GM23248 (cell line): Measurements from ENCODE around the gene RGS13. TPM values are rescaled to one million over a fixed set of nuclear protein-coding genes. Genes with fewer than 3 reads are reported as not detected.

Source experiments
- DNase-seq: peaks from one replicate; pipeline ENCODE4 v3.0.0-alpha.2; 2015
- H2AFZ ChIP-seq: fragments of 200-600 bp; sonication (generic); 2 replicates; pipeline ENCODE4 v1.6.1; 2016; ENCODE audit warnings: antibody characterized with exemption
- H3F3A ChIP-seq: fragments of 200-600 bp; sonication (generic); 2 replicates; pipeline ENCODE4 v1.6.1; 2016; ENCODE audit warnings: mild to moderate bottlenecking, antibody characterized with exemption, mixed run types; ENCODE audit not compliant: insufficient read depth
- H3K27ac ChIP-seq: fragments of 200-600 bp; sonication (generic); 2 replicates; pipeline ENCODE4 v1.5.1; 2016; ENCODE audit warnings: mild to moderate bottlenecking
- H3K27me3 ChIP-seq: fragments of 200-600 bp; sonication (generic); replicated peaks from 2 replicates; pipeline ENCODE4 v1.6.1; 2016; ENCODE audit warnings: mild to moderate bottlenecking; ENCODE audit not compliant: insufficient read depth
- H3K36me3 ChIP-seq: fragments of 200-600 bp; sonication (generic); 2 replicates; pipeline ENCODE4 v1.6.1; 2016; ENCODE audit warnings: low read depth, mild to moderate bottlenecking
- H3K4me1 ChIP-seq: fragments of 200-600 bp; sonication (generic); 2 replicates; pipeline ENCODE4 v1.6.1; 2016; ENCODE audit warnings: mild to moderate bottlenecking; ENCODE audit not compliant: insufficient read depth
- H3K4me2 ChIP-seq: fragments of 200-600 bp; sonication (generic); one replicate; pipeline ENCODE4 v1.6.1; 2016; ENCODE audit warnings: mild to moderate bottlenecking; ENCODE audit not compliant: unreplicated experiment
- H3K4me3 ChIP-seq: fragments of 200-600 bp; sonication (generic); 2 replicates; pipeline ENCODE4 v1.5.1; 2016; ENCODE audit warnings: mild to moderate bottlenecking
- H3K79me2 ChIP-seq: fragments of 200-600 bp; sonication (generic); 2 replicates; pipeline ENCODE4 v1.6.1; 2016; ENCODE audit warnings: mild to moderate bottlenecking; ENCODE audit not compliant: insufficient read depth
- H3K9ac ChIP-seq: fragments of 200-600 bp; sonication (generic); 2 replicates; pipeline ENCODE4 v1.6.1; 2016; ENCODE audit warnings: mild to moderate bottlenecking
- H3K9me2 ChIP-seq: fragments of 200-600 bp; sonication (generic); 2 replicates; pipeline ENCODE4 v1.6.1; 2016; ENCODE audit warnings: mixed run types, mild to moderate bottlenecking, moderate library complexity; ENCODE audit not compliant: insufficient read depth
- H3K9me3 ChIP-seq: fragments of 200-600 bp; sonication (generic); one replicate; pipeline ENCODE4 v1.6.1; 2017; ENCODE audit warnings: low read depth
- H4K20me1 ChIP-seq: fragments of 200-600 bp; sonication (generic); 2 replicates; pipeline ENCODE4 v1.6.0; 2016; ENCODE audit not compliant: insufficient read depth
- EZH2 ChIP-seq: fragments of 200-600 bp; sonication (generic); IDR thresholded peaks from 2 replicates; pipeline ENCODE4 v1.6.1; 2018; ENCODE audit warnings: antibody characterized with exemption, mild to moderate bottlenecking; ENCODE audit not compliant: insufficient read depth, poor library complexity, severe bottlenecking
- EZH2phosphoT487 ChIP-seq: fragments of 200-600 bp; sonication (generic); IDR thresholded peaks from 2 replicates; pipeline ENCODE4 v1.6.1; 2018; ENCODE audit warnings: antibody characterized with exemption, moderate library complexity, mild to moderate bottlenecking, low read depth; ENCODE audit not compliant: insufficient read depth
- WGBS, 2 experiments: methylation state at CpG; one replicate each; pipeline ENCODE4 v1.1.6; 2015 to 2017; ENCODE audit warnings: low lambda C conversion rate in 2 of 2, low coverage in 1 of 2; ENCODE audit errors: missing lambda C conversion rate in 2 of 2; 5-methylcytosine and 5-hydroxymethylcytosine counted together
- in situ Hi-C: fragments of 300-500 bp; cut with MboI; formaldehyde crosslinking; loops from 2 replicates; pipeline ENCODE4 v1.15.0; 2020
- polyA plus RNA-seq: library from polyadenylated mRNA; unstranded; fragments of >200 nt; fragmentation: Nextera tagmentation; extraction: Ambion mirVana; gene quantifications from 2 replicates; pipeline ENCODE4 v1.2.1, GENCODE V29; 2016
- total RNA-seq: library from RNA; depleted of rRNA; stranded (reverse); fragments of >200 nt; shearing (Covaris generic); gene quantifications from 2 replicates; pipeline ENCODE4 v1.2.3, GENCODE V29; 2014

RGS13 gene
- total and polyA plus RNA-seq, 2 experiments from 2014 or later, result not detected

- Histone ChIP-seq H3K36me3 (no peaks in the 10 kb centered on the region), H4K20me1 (no peaks in the 10 kb centered on the region), H3K9me2 (no peaks in the 10 kb centered on the region), H3F3A (no peaks in the 10 kb centered on the region), H3K9ac (no peak overlapping the region), H3K27ac (no peak overlapping the region), H3K79me2 (no peaks in the 10 kb centered on the region), H3K4me2 (no peak overlapping the region), H3K4me3 (no peak overlapping the region), H3K9me3 (no peaks in the 10 kb centered on the region), H3K27me3 (no peaks in the 10 kb centered on the region), H3K4me1 (no peaks in the 10 kb centered on the region), H2AFZ (no peak overlapping the region)
- WGBS, 2 experiments, result 86 to 100% methylated on average over 1 of the region's 1 CpG
- TF ChIP-seq EZH2phosphoT487 (no peak), EZH2 (no peak)
- no peak for DNase-seq
- in situ Hi-C loops, result no loop called here
Measured at GRCh38 chr1:192628396-192629057, 7.4 kb upstream of the RGS13 start.

- H2AFZ ChIP-seq, result no peak overlapping the region
- no peak overlapping the region for H3K4me3 ChIP-seq
- no peak overlapping the region for H3K4me2 ChIP-seq
- DNase-seq, result no peak
- H3K79me2 ChIP-seq, result no peaks in the 10 kb centered on the region
- H3K9ac ChIP-seq, result no peak overlapping the region
- no peaks in the 10 kb centered on the region for H3K27me3 ChIP-seq
- H3K27ac ChIP-seq, result no peak overlapping the region
- no peaks in the 10 kb centered on the region for H3K9me3 ChIP-seq
- H3K4me1 ChIP-seq, result no peaks in the 10 kb centered on the region
- no peaks in the 10 kb centered on the region for H3F3A ChIP-seq
- H3K9me2 ChIP-seq, result no peaks in the 10 kb centered on the region
- TF ChIP-seq EZH2phosphoT487, result no peak
- TF ChIP-seq EZH2, result no peak
- 15 to 16% methylated on average over 3 of the region's 3 CpGs for WGBS, 2 experiments
- no peaks in the 10 kb centered on the region for H4K20me1 ChIP-seq
- in situ Hi-C loops, result no loop called here
- H3K36me3 ChIP-seq, result no peaks in the 10 kb centered on the region
Measured at GRCh38 chr1:192629612-192630011, 6.3 kb upstream of the RGS13 start.

- H3K79me2 ChIP-seq, result no peaks in the 10 kb centered on the region
- no peak for DNase-seq
- no peaks in the 10 kb centered on the region for H3F3A ChIP-seq
- no peak overlapping the region for H3K4me2 ChIP-seq
- no peak overlapping the region for H3K4me3 ChIP-seq
- no peak for TF ChIP-seq EZH2
- TF ChIP-seq EZH2phosphoT487, result no peak
- H3K27me3 ChIP-seq, result no peaks in the 10 kb centered on the region
- no peaks in the 10 kb centered on the region for H3K4me1 ChIP-seq
- no peak overlapping the region for H3K27ac ChIP-seq
- no peak overlapping the region for H2AFZ ChIP-seq
- H3K36me3 ChIP-seq, result no peaks in the 10 kb centered on the region
- H4K20me1 ChIP-seq, result no peaks in the 10 kb centered on the region
- H3K9ac ChIP-seq, result no peak overlapping the region
- H3K9me2 ChIP-seq, result no peaks in the 10 kb centered on the region
- whole genome bisulfite sequencing, 2 experiments, result 48 to 53% methylated on average over 6 of the region's 6 CpGs
- in situ Hi-C loops, result no loop called here
- no peaks in the 10 kb centered on the region for H3K9me3 ChIP-seq
Measured at GRCh38 chr1:192630521-192631287, 5.2 kb upstream of the RGS13 start.

GRCh38 chr1:192631749-192632148, 4.2 kb upstream of the RGS13 start:
- Histone ChIP-seq H3K36me3 (no peaks in the 10 kb centered on the region), H3F3A (no peaks in the 10 kb centered on the region), H3K4me3 (no peak overlapping the region), H3K9ac (no peak overlapping the region), H3K9me3 (no peaks in the 10 kb centered on the region), H3K4me1 (no peaks in the 10 kb centered on the region), H4K20me1 (no peaks in the 10 kb centered on the region), H3K4me2 (no peak overlapping the region), H3K27me3 (no peaks in the 10 kb centered on the region), H3K27ac (no peak overlapping the region), H2AFZ (no peak overlapping the region), H3K79me2 (no peaks in the 10 kb centered on the region), H3K9me2 (no peaks in the 10 kb centered on the region)
- in situ Hi-C loops, result no loop called here
- DNase-seq, result no peak
- TF ChIP-seq EZH2phosphoT487, result no peak
